GM12878 (cell line): ENCODE measurements around the gene PLXNA2. TPM values are rescaled to one million over a fixed set of nuclear protein-coding genes. Genes with fewer than 3 reads are reported as not detected.

Experiments used
- ATAC-seq: fragments of 200-7000 bp; cut with Tn5 transposase; 3 replicates; pipeline ENCODE4 v1.9.1; 2020; ENCODE audit warnings: mild to moderate bottlenecking, moderate library complexity
- BruUV-seq: library from RNA; stranded (reverse); fragments of 400-500 nt; replicated peaks from 2 replicates; lab custom pipeline; 2021; lab: Mats Ljungman, UMichigan
- CTCF ChIA-PET: fragments of 300-600 bp; sonication (Branson Sonifier 250); formaldehyde crosslinking; extraction: SDS; loops from one replicate; lab custom pipeline; 2021; ENCODE audit warnings: inconsistent platforms; lab: Yijun Ruan, JAX
- POLR2A ChIA-PET: fragments of 350-600 bp; formaldehyde crosslinking; extraction: SDS; loops from one replicate; lab custom pipeline; 2021; ENCODE audit warnings: inconsistent platforms; lab: Charles Lee
- RAD21 ChIA-PET: fragments of 300-600 bp; sonication (Branson Sonifier 250); formaldehyde crosslinking; loops from one replicate; lab custom pipeline; 2023; ENCODE audit warnings: antibody characterized with exemption; ENCODE audit not compliant: unreplicated experiment; lab: Charles Lee
- SMC1A ChIA-PET: fragments of 300-600 bp; sonication (Branson Sonifier 250); formaldehyde crosslinking; loops from one replicate; lab custom pipeline; 2023; ENCODE audit not compliant: unreplicated experiment, uncharacterized antibody; lab: Charles Lee
- DNase-seq: peaks from one replicate; pipeline ENCODE4 v3.0.0-alpha.2; 2011; ENCODE audit warnings: low read depth, low spot score
- FAIRE-seq: peaks from 3 replicates; lab custom pipeline; 2011; peaks lifted over from hg19 to GRCh38; lab: Jason Lieb, UNC
- H2AFZ ChIP-seq: 2 replicates; pipeline ENCODE4 v1.6.0; 2011; ENCODE audit warnings: low read depth, low read length, control low read depth; ENCODE audit not compliant: control insufficient read depth
- H3K27ac ChIP-seq: 2 replicates; pipeline ENCODE4 v1.5.1; 2011; ENCODE audit warnings: control low read depth; ENCODE audit not compliant: control insufficient read depth, insufficient read depth
- H3K27me3 ChIP-seq, 2 experiments: replicated peaks in 1 of 2; 2 replicates each; pipeline versions ENCODE4 v1.6.0 to v1.6.1; 2011; ENCODE audit warnings: low read length in 1 of 2; ENCODE audit not compliant: control insufficient read depth in 2 of 2, insufficient read depth in 2 of 2
- H3K36me3 ChIP-seq, 2 experiments: 2 replicates each; pipeline ENCODE4 v1.5.1; 2011; ENCODE audit warnings: low read length in 1 of 2; ENCODE audit not compliant: control insufficient read depth in 2 of 2, insufficient read depth in 2 of 2
- H3K4me1 ChIP-seq: 2 replicates; pipeline ENCODE4 v1.6.1; 2011; ENCODE audit warnings: mild to moderate bottlenecking, low read length, moderate library complexity, mixed read lengths; ENCODE audit not compliant: control insufficient read depth, insufficient read depth
- H3K4me2 ChIP-seq: 2 replicates; pipeline ENCODE4 v1.6.0; 2011; ENCODE audit warnings: control low read depth; ENCODE audit not compliant: control insufficient read depth, insufficient read depth
- H3K4me3 ChIP-seq: fragments of 200-600 bp; sonication (generic); 2 replicates; pipeline ENCODE4 v1.5.1; 2016
- H3K79me2 ChIP-seq: 2 replicates; pipeline ENCODE4 v1.6.0; 2011; ENCODE audit warnings: low read length; ENCODE audit not compliant: control insufficient read depth, insufficient read depth
- H3K9ac ChIP-seq: 2 replicates; pipeline ENCODE4 v1.8.0; 2011; ENCODE audit warnings: low read length, control low read depth, mixed read lengths; ENCODE audit not compliant: control insufficient read depth, insufficient read depth
- H3K9me3 ChIP-seq: replicated peaks from 3 replicates; pipeline ENCODE4 v1.5.1; 2011; ENCODE audit warnings: mild to moderate bottlenecking, low read length; ENCODE audit not compliant: control insufficient read depth, insufficient read depth
- H4K20me1 ChIP-seq: 2 replicates; pipeline ENCODE4 v1.6.0; 2011; ENCODE audit not compliant: control insufficient read depth, insufficient read depth
- BHLHE40 ChIP-seq, 2 experiments: fragments of 450-650 bp in 1 of 2; IDR thresholded peaks; 2 replicates each; pipeline ENCODE4 v1.6.1; 2011 to 2017; ENCODE audit warnings: low read depth in 2 of 2, borderline replicate concordance in 1 of 2, improper control_type of control experiment in 1 of 2, low read length in 1 of 2, mild to moderate bottlenecking in 1 of 2
- CUX1 ChIP-seq: IDR thresholded peaks from 2 replicates; pipeline ENCODE4 v1.6.1; 2012; ENCODE audit warnings: improper control_type of control experiment, low read depth, low read length; ENCODE audit not compliant: insufficient replicate concordance
- HDGF ChIP-seq: fragments of 450-650 bp; IDR thresholded peaks from 2 replicates; pipeline ENCODE4 v1.6.1; 2016; ENCODE audit warnings: antibody characterized with exemption
- IKZF2 ChIP-seq, 2 experiments: fragments of 450-650 bp; IDR thresholded peaks; 2 replicates each; pipeline ENCODE4 v1.6.1; 2017; ENCODE audit warnings: mild to moderate bottlenecking in 2 of 2, moderate library complexity in 2 of 2
- MTA2 ChIP-seq: fragments of 450-650 bp; IDR thresholded peaks from 2 replicates; pipeline ENCODE4 v1.6.1; 2016; ENCODE audit warnings: low read depth, mild to moderate bottlenecking, moderate library complexity
- NBN ChIP-seq: fragments of 450-650 bp; IDR thresholded peaks from 2 replicates; pipeline ENCODE4 v1.6.1; 2016
- NFIC ChIP-seq: IDR thresholded peaks from 2 replicates; pipeline ENCODE4 v1.6.1; 2012; ENCODE audit warnings: low read depth, mild to moderate bottlenecking, inconsistent platforms, low read length, moderate library complexity
- POU2F2 ChIP-seq: IDR thresholded peaks from 3 replicates; pipeline ENCODE4 v1.6.1; 2011; ENCODE audit warnings: low read depth, mild to moderate bottlenecking, low read length, borderline replicate concordance
- RAD51 ChIP-seq: fragments of 450-650 bp; IDR thresholded peaks from 2 replicates; pipeline ENCODE4 v1.6.1; 2016; ENCODE audit warnings: moderate library complexity, mild to moderate bottlenecking, inconsistent platforms
- SPI1 ChIP-seq: IDR thresholded peaks from 2 replicates; pipeline ENCODE4 v1.6.1; 2011; ENCODE audit warnings: low read depth, mild to moderate bottlenecking, low read length, moderate library complexity, borderline replicate concordance; ENCODE audit not compliant: insufficient read depth
- WGBS: methylation state at CpG from one replicate; pipeline ENCODE4 v1.1.6; 2016; ENCODE audit warnings: low lambda C conversion rate; ENCODE audit not compliant: insufficient replicate concordance, insufficient coverage; ENCODE audit errors: missing lambda C conversion rate; 5-methylcytosine and 5-hydroxymethylcytosine counted together
- in situ Hi-C: fragments of 300-500 bp; cut with MboI; formaldehyde crosslinking; loops from 9 replicates; pipeline ENCODE4 v1.14.3; 2018; ENCODE audit warnings: mixed read lengths
- intact Hi-C: fragments of 100-400 bp; cut with micrococcal nuclease; formaldehyde crosslinking; loops from one replicate; pipeline ENCODE4 v1.14.2; 2022; ENCODE audit not compliant: unreplicated experiment
- polyA plus RNA-seq, 11 experiments: library from polyadenylated mRNA; depleted of rRNA in 4 of 11; unstranded in 6 of 11; stranded (reverse) in 5 of 11; fragments of >200 nt; fragmentation: Nextera tagmentation in 4 of 11; fragmentation: Illumina TruSeq in 1 of 11; extraction: Ambion mirVana in 4 of 11; extraction: Trizol in 1 of 11; gene quantifications; 1 replicate in 1 of 11; 2 replicates in 10 of 11; pipeline versions ENCODE4 v1.2.1 to v1.2.3, GENCODE V29; 2011 to 2016; ENCODE audit warnings: inconsistent platforms in 2 of 11, missing spikeins in 2 of 11, low read depth in 1 of 11
- total RNA-seq, 4 experiments: library from RNA; depleted of rRNA in 3 of 4; stranded (reverse); fragments of >200 nt in 3 of 4; fragmentation: Illumina TruSeq in 1 of 4; extraction: Trizol in 1 of 4; gene quantifications; 2 replicates each; pipeline versions ENCODE4 v1.2.1 to v1.2.3, GENCODE V29; 2013 to 2021
- TF ChIP-seq, protein P1 (sequence below): fragments of 450-650 bp; formaldehyde crosslinking; IDR thresholded peaks from 2 replicates; pipeline ENCODE4 v1.4.0; 2020; ENCODE audit warnings: mild to moderate bottlenecking, moderate library complexity
- TF ChIP-seq, protein P2 (sequence below): IDR thresholded peaks from 2 replicates; pipeline ENCODE4 v1.6.1; 2011; ENCODE audit warnings: low read depth, mild to moderate bottlenecking, low read length, moderate library complexity, borderline replicate concordance; ENCODE audit errors: extremely low read depth

Gene PLXNA2
- total and polyA plus RNA-seq, 10 of the 15 experiments (the other 5 are each of a cell fraction or from before 2014, with no cell fraction given) = under 0.01 to 0.08 (median 0.07) TPM; not detected in 4

GRCh38 chr1:208177656-208178055 is 66.5 kb downstream of the PLXNA2 start:
- Histone ChIP-seq H3K79me2 (no peaks in the 10 kb centered on the region), H3K27me3 (no peaks in the 10 kb centered on the region; a peak in 1 of 4 replicates), H4K20me1 (no peaks in the 10 kb centered on the region), H3K36me3 (no peaks in the 10 kb centered on the region), H3K4me2 (no peak overlapping the region), H3K4me1 (peaks cover 2% of the 10 kb centered on the region; the same call in 1 of the 2 replicates), H3K9ac (no peak overlapping the region), H2AFZ (no peak overlapping the region), H3K27ac (no peak overlapping the region), H3K4me3 (no peak overlapping the region), H3K9me3 (no peaks in the 10 kb centered on the region)
- ChIA-PET POLR2A (interaction anchor here (3.7 kb wide), 1 partner anchor 10 kb away, joined by 17 read pairs; no protein-coding TSS in a partner anchor), CTCF (interaction anchor here (1.2 to 3.0 kb wide), 6 partner anchors 10 to 67 kb away, joined by 3 to 18 read pairs (median 4); no protein-coding TSS in a partner anchor), SMC1A (interaction anchor here (0.9 to 2.2 kb wide), 6 partner anchors 10 to 60 kb away, joined by 3 to 16 read pairs (median 5); no protein-coding TSS in a partner anchor), RAD21 (interaction anchor here (4.8 kb wide), 1 partner anchor 11 kb away, joined by 40 read pairs; no protein-coding TSS in a partner anchor)
- FAIRE-seq (no peak), DNase-seq (no peak), ATAC-seq (peak; percentile 68)
- 0% methylated on average over 3 of the region's 3 CpGs for WGBS
- in situ Hi-C loops = no loop called here
- TF ChIP-seq NFIC (no peak), MTA2 (peak; percentile 80), IKZF2 (IDR thresholded peaks at IDR 0.05) (peak in 1 of 2 experiments; percentile 9; a peak in 1 of 4 replicates), CUX1 (no peak), NBN (0 out of 2 replicates have a peak, but pooled peaks have one; percentile 16), HDGF (no peak), BHLHE40 (IDR thresholded peaks at IDR 0.05; ENCODE audit: borderline replicate concordance in 1 of 2, low read depth in 2 of 2, low read length in 1 of 2) (peak; percentile 42 to 77; a peak in 2 of 4 replicates), POU2F2 (peak; percentile 65; the same call in 1 of the 3 replicates), RAD51 (peak; percentile 77), SPI1 (no peak)
- TF ChIP-seq, protein P1, sequence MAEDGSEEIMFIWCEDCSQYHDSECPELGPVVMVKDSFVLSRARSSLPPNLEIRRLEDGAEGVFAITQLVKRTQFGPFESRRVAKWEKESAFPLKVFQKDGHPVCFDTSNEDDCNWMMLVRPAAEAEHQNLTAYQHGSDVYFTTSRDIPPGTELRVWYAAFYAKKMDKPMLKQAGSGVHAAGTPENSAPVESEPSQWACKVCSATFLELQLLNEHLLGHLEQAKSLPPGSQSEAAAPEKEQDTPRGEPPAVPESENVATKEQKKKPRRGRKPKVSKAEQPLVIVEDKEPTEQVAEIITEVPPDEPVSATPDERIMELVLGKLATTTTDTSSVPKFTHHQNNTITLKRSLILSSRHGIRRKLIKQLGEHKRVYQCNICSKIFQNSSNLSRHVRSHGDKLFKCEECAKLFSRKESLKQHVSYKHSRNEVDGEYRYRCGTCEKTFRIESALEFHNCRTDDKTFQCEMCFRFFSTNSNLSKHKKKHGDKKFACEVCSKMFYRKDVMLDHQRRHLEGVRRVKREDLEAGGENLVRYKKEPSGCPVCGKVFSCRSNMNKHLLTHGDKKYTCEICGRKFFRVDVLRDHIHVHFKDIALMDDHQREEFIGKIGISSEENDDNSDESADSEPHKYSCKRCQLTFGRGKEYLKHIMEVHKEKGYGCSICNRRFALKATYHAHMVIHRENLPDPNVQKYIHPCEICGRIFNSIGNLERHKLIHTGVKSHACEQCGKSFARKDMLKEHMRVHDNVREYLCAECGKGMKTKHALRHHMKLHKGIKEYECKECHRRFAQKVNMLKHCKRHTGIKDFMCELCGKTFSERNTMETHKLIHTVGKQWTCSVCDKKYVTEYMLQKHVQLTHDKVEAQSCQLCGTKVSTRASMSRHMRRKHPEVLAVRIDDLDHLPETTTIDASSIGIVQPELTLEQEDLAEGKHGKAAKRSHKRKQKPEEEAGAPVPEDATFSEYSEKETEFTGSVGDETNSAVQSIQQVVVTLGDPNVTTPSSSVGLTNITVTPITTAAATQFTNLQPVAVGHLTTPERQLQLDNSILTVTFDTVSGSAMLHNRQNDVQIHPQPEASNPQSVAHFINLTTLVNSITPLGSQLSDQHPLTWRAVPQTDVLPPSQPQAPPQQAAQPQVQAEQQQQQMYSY (CRISPR knock-in tag) = no peak
- TF ChIP-seq, protein P2, sequence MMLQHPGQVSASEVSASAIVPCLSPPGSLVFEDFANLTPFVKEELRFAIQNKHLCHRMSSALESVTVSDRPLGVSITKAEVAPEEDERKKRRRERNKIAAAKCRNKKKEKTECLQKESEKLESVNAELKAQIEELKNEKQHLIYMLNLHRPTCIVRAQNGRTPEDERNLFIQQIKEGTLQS = no peak
- intact Hi-C loops = no loop called here
- BruUV-seq = no TSS peak
